ENCODE results near the gene SMARCD1. TPM values are rescaled to one million over a fixed set of nuclear protein-coding genes. Genes with fewer than 3 reads are reported as not detected.

SMARCD1 gene
- total RNA-seq, 4 donors from 2014 or later, result 4.1 to 54.6 (median 39.6) TPM

DNA sequence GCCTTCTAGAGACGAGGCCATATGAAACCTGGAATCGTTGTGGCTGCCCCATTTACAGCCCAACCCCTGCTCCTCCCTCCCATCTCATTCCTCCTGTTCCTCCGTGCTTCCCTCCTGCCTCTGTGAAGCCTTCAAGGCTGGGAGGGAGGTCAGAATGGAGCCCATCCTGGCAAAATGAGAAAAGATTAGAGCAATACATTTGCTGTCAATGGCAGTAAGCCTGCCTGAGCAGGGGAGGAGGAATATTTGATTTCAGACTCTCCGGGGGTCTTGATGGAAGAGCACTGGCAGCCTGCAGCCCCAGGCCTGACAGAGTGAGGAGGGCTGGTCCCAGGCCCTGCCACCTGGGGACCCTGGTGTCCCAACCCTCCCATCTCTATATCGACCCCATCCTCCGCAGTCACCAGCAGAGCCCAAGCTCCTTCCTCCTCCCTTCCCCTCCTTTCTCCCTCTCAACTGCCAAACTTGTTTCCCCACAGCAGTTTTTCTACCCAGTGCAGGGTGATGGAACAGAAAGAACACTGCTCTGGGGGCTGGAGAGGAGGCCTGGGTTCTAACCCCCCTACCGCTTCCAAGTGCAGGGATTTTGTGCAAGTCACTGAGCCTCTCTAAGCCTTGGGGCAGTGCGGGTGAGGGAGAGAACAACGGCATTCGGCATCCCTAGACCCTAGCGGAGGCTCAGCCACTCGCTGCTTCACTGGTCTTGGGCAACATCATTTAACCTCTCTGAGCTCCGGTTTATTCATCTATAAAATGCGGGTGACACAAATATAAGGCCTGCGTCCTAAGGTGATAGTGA, 43.9 kb upstream of the SMARCD1 start:
- Histone ChIP-seq H3K9me3 (no peaks in the 10 kb centered on the region), H3K27ac (no peak overlapping the region), H3K4me3 (no peak overlapping the region), H3K4me1 (no peaks in the 10 kb centered on the region), H3K27me3 (no peaks in the 10 kb centered on the region), H3K36me3 (no peaks in the 10 kb centered on the region)
- no peak for DNase-seq
- TF ChIP-seq, protein P1, sequence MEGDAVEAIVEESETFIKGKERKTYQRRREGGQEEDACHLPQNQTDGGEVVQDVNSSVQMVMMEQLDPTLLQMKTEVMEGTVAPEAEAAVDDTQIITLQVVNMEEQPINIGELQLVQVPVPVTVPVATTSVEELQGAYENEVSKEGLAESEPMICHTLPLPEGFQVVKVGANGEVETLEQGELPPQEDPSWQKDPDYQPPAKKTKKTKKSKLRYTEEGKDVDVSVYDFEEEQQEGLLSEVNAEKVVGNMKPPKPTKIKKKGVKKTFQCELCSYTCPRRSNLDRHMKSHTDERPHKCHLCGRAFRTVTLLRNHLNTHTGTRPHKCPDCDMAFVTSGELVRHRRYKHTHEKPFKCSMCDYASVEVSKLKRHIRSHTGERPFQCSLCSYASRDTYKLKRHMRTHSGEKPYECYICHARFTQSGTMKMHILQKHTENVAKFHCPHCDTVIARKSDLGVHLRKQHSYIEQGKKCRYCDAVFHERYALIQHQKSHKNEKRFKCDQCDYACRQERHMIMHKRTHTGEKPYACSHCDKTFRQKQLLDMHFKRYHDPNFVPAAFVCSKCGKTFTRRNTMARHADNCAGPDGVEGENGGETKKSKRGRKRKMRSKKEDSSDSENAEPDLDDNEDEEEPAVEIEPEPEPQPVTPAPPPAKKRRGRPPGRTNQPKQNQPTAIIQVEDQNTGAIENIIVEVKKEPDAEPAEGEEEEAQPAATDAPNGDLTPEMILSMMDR (IDR thresholded peaks at IDR 0.05), result no peak
- TF ChIP-seq POLR2A (IDR thresholded peaks at IDR 0.05), result no peak
- intact Hi-C loops (cut with DNase I; ENCODE audit: low total_unique reads), result no loop called here

GRCh38 chr12:50041962-50042361, 43.2 kb upstream of the SMARCD1 start:
- intact Hi-C loops (cut with DNase I; ENCODE audit: low total_unique reads), result no loop called here
- H3K27ac ChIP-seq, result no peak overlapping the region
- no peak for TF ChIP-seq POLR2A (IDR thresholded peaks at IDR 0.05)
- TF ChIP-seq, protein P1 (IDR thresholded peaks at IDR 0.05), result no peak
- H3K27me3 ChIP-seq, result no peaks in the 10 kb centered on the region
- no peaks in the 10 kb centered on the region for H3K4me1 ChIP-seq
- no peaks in the 10 kb centered on the region for H3K36me3 ChIP-seq
- H3K9me3 ChIP-seq, result no peaks in the 10 kb centered on the region
- H3K4me3 ChIP-seq, result no peak overlapping the region
- DNase-seq, result no peak

DNA sequence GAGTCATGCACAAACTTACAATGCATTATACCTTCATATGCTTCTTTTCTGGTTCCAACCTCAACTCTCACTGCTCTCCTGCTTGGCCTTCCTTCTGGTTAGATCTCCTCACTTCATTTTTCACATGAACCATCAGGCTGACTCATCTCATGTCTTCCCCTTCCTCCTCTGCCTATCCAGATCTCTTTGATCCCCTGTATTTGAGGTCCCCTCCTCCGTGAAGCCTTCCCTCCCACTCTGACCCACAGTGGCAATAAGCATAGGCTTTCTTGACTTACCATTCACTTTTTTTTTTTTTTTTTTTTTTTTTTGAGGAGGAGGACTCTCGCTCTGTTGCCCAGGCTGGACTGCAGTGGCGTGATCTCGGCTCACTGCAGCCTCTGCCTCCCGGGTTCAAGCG, 42.4 kb upstream of the SMARCD1 start:
- Histone ChIP-seq H3K27ac (no peak overlapping the region), H3K4me1 (no peaks in the 10 kb centered on the region), H3K4me3 (no peak overlapping the region), H3K9me3 (no peaks in the 10 kb centered on the region), H3K36me3 (no peaks in the 10 kb centered on the region), H3K27me3 (no peaks in the 10 kb centered on the region)
- intact Hi-C loops (cut with DNase I; ENCODE audit: low total_unique reads), result no loop called here
- no peak for TF ChIP-seq POLR2A (IDR thresholded peaks at IDR 0.05)
- TF ChIP-seq, protein P1 (IDR thresholded peaks at IDR 0.05), result no peak
- DNase-seq, result no peak

- Histone ChIP-seq H3K36me3 (no peaks in the 10 kb centered on the region), H3K4me3 (no peak overlapping the region), H3K9me3 (no peaks in the 10 kb centered on the region), H3K27me3 (no peaks in the 10 kb centered on the region), H3K4me1 (no peaks in the 10 kb centered on the region), H3K27ac (no peak overlapping the region)
- DNase-seq, result no peak
- TF ChIP-seq, protein P1 (IDR thresholded peaks at IDR 0.05), result no peak
- no peak for TF ChIP-seq POLR2A (IDR thresholded peaks at IDR 0.05)
- intact Hi-C loops (cut with DNase I; ENCODE audit: low total_unique reads), result no loop called here
These were observed 41.8 kb upstream of the SMARCD1 start for GRCh38 chr12:50043308-50043707.

GRCh38 chr12:50043854-50044253, 41.3 kb upstream of the SMARCD1 start:
- intact Hi-C loops (cut with DNase I; ENCODE audit: low total_unique reads), result no loop called here
- no peak for DNase-seq
- Histone ChIP-seq H3K27ac (no peak overlapping the region), H3K4me3 (no peak overlapping the region), H3K4me1 (no peaks in the 10 kb centered on the region), H3K36me3 (no peaks in the 10 kb centered on the region), H3K27me3 (no peaks in the 10 kb centered on the region), H3K9me3 (no peaks in the 10 kb centered on the region)
- TF ChIP-seq, protein P1 (IDR thresholded peaks at IDR 0.05), result no peak
- TF ChIP-seq POLR2A (IDR thresholded peaks at IDR 0.05), result no peak
